Measurements from ENCODE around the gene ELOVL5. TPM values are rescaled to one million over a fixed set of nuclear protein-coding genes. Genes with fewer than 3 reads are reported as not detected.

ELOVL5 gene
- total RNA-seq, 1 donor, result 118 TPM

DNA sequence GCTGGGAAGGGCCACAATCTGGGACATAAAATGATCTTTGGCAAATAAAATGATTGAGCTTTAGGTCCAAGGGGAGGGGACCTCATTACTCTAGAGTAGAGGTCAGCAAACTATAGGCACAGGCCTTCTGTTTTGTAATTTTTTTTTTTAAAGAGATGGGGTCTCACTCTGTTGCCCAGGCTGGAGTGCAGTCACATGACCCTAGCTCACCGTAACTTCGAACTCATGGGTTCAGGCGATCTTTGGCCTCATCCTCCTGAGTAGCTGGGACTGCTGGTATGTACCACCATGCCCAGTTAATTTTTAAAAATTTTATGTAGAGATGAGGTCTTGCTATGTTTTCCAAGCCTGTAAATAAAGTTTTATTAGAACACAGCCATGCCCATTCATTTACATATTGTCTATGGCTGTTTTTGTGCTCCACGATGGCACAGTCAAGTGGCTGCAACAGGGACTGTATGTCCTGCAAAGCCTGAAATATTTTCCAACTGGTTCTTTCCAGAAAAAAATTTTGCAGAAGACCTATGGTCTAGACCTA is 82.1 kb downstream of the ELOVL5 start:
- no peak for DNase-seq (ENCODE audit: low read depth)
- H3K4me3 ChIP-seq (ENCODE audit: low read depth, low read length), result no peak overlapping the region
- TF ChIP-seq CTCF (IDR thresholded peaks at IDR 0.05; ENCODE audit: insufficient read depth, low read depth, low read length), result no peak

DNA sequence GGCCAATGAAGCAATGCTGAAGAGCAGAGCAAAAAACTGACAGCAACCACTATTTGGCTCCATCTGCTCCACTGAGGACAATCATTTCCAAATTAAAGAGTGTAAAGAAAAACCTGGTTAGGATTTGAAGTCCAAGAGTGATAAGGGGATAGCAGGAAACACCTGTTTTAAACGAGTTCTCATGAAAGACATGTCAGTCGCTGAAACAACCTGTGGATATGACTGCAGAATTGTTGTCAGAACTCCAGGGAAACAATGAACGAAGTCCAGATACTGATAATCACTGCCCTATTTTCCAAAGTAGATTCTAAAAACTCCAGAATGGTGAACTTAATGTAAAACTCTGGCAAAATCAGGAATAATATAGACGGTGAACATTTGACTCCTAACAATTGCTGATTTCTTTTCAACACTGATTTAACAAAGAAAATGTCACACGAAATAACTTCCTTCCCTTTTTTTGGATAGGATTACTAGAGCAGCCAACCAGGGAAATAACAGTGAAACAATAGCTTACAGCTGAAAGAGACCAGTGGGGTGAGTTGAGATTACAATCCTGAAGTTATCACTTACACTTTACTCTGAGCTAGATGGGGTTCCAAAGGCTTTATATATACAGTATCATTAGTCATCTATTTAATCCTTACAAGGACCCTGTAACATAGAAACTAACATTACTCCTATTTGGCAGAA is 83.7 kb downstream of the ELOVL5 start:
- DNase-seq (ENCODE audit: low read depth), result no peak
- H3K4me3 ChIP-seq (ENCODE audit: low read depth, low read length), result no peak overlapping the region
- TF ChIP-seq CTCF (IDR thresholded peaks at IDR 0.05; ENCODE audit: insufficient read depth, low read depth, low read length), result no peak

DNA sequence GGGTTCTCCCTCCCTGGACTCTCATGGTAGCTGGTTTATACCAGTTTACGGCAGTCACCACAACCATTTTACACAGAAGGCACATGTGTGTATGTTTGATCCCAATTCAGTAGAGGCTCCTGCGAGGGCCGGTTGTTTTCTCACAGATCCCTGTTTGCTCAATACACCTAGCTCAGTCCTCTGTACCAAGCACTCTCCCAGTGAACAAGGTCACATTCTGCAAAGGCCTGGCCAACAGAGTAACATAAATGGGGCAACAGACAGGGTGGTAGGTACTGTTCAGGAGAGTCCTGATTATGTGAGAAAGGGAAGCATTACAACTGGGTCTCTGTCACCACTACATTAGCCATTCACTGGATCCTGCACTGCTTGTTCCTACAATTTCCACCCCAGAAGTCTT is 84.4 kb downstream of the ELOVL5 start:
- TF ChIP-seq CTCF (IDR thresholded peaks at IDR 0.05; ENCODE audit: insufficient read depth, low read depth, low read length), result no peak
- no peak for DNase-seq (ENCODE audit: low read depth)
- no peak overlapping the region for H3K4me3 ChIP-seq (ENCODE audit: low read depth, low read length)

GRCh38 chr6:53263917-53264316 is 84.8 kb downstream of the ELOVL5 start:
- peak; percentile 28 for DNase-seq (ENCODE audit: low read depth)
- no peak overlapping the region for H3K4me3 ChIP-seq (ENCODE audit: low read depth, low read length)
- TF ChIP-seq CTCF (IDR thresholded peaks at IDR 0.05; ENCODE audit: insufficient read depth, low read depth, low read length), result no peak

DNA sequence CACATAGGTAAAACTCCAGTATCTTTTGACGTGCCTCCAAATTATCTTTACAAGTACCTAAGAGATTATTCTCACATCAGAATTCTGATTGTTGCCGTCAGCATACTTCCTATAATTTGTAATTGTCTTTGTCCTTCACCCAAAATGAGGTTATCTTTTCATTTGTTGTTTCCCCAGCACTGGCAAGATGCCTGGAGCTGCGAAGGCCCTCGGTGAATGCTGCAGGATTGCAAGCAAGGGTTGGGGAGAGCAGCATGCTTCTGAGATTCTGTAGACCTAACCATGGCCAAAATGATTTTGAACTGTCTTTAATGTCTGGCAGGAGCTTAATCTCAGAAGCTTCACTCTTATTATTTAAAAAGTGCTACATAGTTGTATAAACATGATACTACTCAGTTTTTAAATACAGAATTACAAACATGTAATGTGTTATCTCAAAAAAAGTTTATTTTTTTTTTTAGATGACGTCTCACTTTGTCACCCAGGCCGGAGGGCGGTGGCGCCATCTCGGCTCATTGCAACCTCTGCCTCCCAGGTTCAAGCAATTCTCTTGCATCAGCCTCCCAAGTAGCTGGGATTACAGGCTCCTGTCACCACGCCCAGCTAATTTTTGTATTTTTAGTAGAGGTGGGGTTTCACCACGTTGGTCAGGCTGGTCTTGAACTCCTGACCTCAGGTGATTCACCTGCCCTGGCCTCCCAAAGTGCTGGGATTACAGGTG is 88.7 kb downstream of the ELOVL5 start:
- no peak overlapping the region for H3K4me3 ChIP-seq (ENCODE audit: low read depth, low read length)
- TF ChIP-seq CTCF (IDR thresholded peaks at IDR 0.05; ENCODE audit: insufficient read depth, low read depth, low read length), result no peak
- DNase-seq (ENCODE audit: low read depth), result no peak

DNA sequence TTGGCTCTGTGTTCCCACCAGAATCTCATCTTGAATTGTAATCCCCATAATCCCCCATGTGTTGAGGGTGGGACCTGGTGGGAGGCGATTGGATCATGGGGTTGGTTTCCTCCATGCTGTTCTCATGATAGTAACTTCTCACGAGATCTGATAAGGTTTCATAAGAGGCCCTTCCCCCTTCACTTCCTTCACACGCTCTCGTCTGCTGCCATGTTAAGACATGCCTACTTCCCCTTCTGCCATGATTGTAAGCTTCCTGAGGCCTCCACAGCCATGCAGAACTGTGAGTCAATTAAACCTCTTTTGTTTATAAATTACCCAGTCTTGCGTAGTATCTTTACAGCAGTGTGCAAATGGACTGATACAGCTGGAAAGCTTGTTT is 90.0 kb downstream of the ELOVL5 start:
- no peak for DNase-seq (ENCODE audit: low read depth)
- no peak overlapping the region for H3K4me3 ChIP-seq (ENCODE audit: low read depth, low read length)
- no peak for TF ChIP-seq CTCF (IDR thresholded peaks at IDR 0.05; ENCODE audit: insufficient read depth, low read depth, low read length)
